Amygdala (tissue), 56 donors: ENCODE measurements around the gene TRIM54.
"Not testable (repeated sequence)": the region's sequence is repeated elsewhere in the genome, so short reads cannot be mapped to it uniquely, and the experiment has no call there.

Experiments
- DNase-seq, 56 donors: peaks; one replicate each; lab custom pipeline; 2025; lab: John Stamatoyannopoulos, UW

Gene TRIM54

GRCh38 chr2:27280826-27281225 is 1.4 kb upstream of the TRIM54 start:
- DNase-seq = no peak

- no peak for DNase-seq
These were observed 787 bp upstream of the TRIM54 start for GRCh38 chr2:27281442-27281841.

GRCh38 chr2:27282892-27283291 is 663 bp downstream of the TRIM54 start:
- no peak for DNase-seq

GRCh38 chr2:27284996-27285395 is 2.8 kb downstream of the TRIM54 start:
- DNase-seq = peak in 3 of 56 donors; percentile 11 to 27 (median 15)

DNA sequence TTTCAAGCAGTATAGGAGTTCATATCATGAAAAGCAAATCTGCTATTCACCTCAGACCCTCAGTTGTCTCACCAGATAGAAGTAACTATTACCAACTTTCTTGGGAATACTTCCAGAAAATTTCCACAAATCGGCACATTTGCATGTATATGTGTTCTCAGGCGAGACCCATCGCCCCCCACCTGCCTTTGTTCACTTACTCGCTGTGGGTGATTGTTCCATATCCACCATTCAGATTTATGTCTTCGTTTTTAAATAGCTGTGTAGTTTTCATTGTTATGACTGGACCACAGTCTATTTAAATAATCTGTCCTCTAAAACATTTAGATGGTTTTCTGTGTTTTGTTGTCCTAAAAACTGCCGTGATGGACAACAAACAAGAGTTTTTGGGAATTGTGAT is 3.3 kb downstream of the TRIM54 start:
- no peak for DNase-seq

DNA sequence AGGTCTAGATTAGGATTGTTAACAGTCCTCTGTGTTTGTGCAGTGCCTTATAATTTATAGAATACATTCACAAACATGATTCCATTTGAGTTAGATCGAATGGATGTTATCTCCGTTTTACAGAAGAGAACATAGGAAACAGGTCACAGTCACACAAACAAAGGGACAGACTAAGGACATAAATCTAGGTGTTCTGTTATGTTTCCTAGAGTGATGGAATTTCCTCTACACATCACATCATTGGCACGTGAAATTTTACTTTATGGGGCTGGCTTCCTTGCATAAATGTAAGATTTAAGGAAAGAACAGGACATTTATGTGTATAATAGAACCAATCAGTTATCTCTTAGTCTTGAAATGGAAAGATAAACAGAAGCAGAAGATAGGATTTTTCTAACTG is 6.4 kb downstream of the TRIM54 start:
- DNase-seq = no peak

DNA sequence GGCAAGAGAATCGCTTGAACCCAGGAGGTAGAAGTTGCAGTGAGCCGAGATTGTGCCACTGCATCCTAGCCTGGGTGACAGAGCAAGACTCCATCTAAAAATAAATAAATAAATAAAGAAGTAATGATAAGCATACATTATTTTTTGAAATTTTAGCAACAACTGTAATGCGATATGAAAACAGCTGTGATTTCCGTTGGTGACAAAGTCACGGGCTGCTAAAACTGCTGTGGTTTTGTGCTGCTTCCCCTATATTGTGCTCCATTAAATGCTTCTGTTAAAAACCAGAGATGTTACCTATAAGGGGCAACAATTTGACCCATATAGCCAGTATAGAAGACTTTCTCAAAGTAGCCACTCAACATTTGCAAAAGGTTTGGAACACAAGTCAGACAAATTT is 8.3 kb downstream of the TRIM54 start:
- no peak for DNase-seq

DNA sequence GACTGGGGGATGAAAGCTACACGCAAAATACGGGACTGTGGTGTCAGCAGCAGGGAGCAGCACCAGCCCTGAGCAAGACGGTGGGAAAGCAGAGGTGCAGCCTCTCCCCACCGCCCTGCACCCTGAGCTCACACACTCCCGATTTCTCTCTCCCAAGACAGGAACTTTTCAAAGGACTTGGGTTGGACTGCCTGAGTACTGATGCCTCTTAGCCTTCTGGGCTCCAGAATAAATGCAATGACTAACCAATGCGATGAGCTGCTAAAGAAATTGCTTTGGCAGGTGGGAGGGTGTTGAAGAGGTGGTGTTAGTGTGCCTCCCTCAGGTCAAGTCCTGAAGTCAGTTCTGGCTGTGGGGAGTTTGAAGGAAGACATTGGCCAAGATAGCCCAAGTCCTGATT is 9.6 kb downstream of the TRIM54 start:
- DNase-seq = no peak

GRCh38 chr2:27294928-27295327 is 12.7 kb downstream of the TRIM54 start:
- DNase-seq = no peak

DNA sequence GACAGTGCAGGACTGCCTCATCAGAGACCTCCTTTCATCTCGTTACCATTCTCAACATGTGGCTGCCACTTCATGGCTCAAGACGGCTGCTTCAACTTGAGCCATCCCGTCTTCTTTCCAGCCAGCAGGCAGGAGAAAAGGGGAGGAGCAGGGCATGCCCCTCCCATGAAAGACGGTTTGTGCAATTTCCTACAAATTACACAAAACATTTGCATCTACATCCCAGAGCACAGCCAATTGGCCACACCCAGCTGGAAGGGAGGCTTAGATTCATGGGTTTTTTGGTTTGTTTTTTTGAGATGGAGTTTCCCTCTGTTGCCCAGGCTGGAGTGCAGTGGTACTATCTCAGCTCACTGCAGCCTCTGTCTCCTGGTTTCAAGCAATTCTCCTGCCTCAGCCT is 14.3 kb downstream of the TRIM54 start:
- no peak for DNase-seq

DNA sequence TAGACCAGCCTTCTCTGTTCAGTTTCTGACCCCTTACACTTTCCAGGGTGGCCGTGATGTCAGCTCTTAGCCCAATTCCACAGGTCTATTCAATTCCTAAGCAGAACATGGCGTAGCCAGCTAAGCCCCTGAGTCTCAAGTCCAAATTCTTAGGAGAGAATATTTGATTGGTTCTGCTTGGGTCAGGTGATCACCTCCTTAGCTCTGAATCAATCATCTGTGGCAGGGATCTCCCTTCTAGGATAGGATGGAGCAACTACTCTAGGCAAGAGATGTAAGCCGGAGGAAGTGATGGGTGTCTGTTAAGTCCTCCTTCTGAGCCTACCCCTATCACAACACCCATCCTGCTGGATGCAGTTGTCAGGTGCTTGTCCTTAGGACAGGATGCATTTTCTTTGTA is 15.0 kb downstream of the TRIM54 start:
- DNase-seq = no peak

- DNase-seq = no peak
These were observed 16.3 kb downstream of the TRIM54 start for GRCh38 chr2:27298391-27299080.

DNA sequence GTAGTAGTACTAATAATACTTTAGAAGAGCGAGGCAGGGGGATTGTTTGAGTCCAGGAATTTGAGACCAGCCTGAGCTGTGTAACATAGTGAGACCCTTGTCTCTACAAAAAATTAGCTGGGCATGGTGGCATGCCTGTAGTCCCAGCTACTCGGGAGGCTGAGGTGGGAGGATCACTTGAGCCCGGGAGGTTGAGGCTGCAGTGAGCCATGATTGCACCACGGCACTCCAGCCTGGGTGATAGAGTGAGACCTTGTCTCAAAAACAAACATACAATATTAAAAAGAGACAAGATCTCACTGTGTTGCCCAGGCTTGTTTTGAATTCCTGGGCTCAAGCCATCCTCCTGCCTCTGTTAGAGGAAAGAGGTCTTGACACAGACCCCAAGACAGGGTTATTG is 18.4 kb downstream of the TRIM54 start:
- not testable (repeated sequence) for DNase-seq

- peak in 15 of 56 donors; percentile 2 to 55 (median 18) for DNase-seq
These were observed 21.1 kb downstream of the TRIM54 start for GRCh38 chr2:27303093-27304025.

- DNase-seq = no peak
These were observed 22.4 kb downstream of the TRIM54 start for GRCh38 chr2:27304488-27305240.

DNA sequence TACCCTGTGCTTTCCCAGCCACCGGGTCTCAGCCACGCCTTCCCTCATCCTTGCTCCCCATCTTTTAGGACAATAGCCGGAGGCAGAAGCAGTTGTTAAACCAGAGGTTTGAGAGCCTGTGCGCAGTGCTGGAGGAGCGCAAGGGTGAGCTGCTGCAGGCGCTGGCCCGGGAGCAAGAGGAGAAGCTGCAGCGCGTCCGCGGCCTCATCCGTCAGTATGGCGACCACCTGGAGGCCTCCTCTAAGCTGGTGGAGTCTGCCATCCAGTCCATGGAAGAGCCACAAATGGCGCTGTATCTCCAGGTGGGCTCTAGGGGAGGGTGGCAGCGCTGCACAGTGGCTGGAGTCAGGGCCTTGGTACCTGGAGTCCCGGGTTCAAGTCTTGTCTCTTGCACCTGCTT is 23.3 kb downstream of the TRIM54 start:
- DNase-seq = no peak

GRCh38 chr2:27306136-27306535 is 23.9 kb downstream of the TRIM54 start:
- DNase-seq = no peak

DNA sequence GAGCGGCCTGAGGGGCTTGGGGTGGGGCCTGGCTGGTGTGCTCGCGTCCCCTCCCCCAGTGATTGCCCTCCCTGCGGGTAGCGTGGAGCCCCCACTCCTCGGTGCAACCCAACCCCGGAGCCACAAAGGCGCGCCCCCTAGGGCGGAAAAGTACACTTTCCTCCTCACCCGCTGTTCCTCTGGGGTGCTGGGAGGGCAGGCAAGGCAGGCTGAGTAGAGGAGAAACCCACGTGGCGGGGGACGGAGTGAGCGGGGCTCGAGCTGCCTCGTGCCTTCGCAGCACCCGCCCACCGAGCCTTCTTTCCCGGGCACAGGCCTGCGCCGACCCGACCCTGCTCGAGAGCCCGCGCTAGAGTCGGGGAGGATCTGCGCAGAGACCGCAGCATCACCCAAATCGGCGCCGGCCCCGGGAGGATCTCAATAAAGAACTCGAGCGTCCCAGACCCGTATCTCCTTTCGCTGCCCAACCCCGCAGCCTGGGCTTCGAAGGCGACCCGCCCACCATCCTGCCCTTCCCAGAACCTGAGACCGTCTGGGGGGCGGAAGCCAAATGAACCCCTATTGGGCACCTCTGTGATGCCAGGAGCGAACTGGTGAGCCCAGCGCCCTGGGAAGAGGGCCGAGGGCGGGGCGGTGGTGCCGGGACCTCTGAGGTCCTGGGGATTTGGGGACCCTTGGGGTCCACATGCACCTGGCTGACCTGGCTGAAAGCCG is 24.5 kb downstream of the TRIM54 start:
- no peak for DNase-seq

- DNase-seq = no peak
These were observed 25.0 kb downstream of the TRIM54 start for GRCh38 chr2:27307287-27307544.

- DNase-seq = no peak
These were observed 25.5 kb downstream of the TRIM54 start for GRCh38 chr2:27307545-27308358.
